GM23338 (cell line): ENCODE data around the gene TCFL5. TPM values are rescaled to one million over a fixed set of nuclear protein-coding genes. Genes with fewer than 3 reads are reported as not detected.

Source experiments
- ATAC-seq: fragments of 200-7000 bp; cut with Tn5 transposase; 3 replicates; pipeline ENCODE4 v1.9.1; 2020
- DNase-seq: peaks from one replicate; pipeline ENCODE4 v3.0.0-alpha.2; 2015; ENCODE audit warnings: low spot score
- H2AFZ ChIP-seq: fragments of 200-600 bp; sonication (generic); 2 replicates; pipeline ENCODE4 v1.8.0; 2016; ENCODE audit warnings: antibody characterized with exemption, mild to moderate bottlenecking, moderate library complexity
- H3F3A ChIP-seq: fragments of 200-600 bp; sonication (generic); replicated peaks from 2 replicates; pipeline ENCODE4 v1.8.0; 2017; ENCODE audit warnings: antibody characterized with exemption, mixed run types, low read depth
- H3K27ac ChIP-seq: fragments of 200-600 bp; sonication (generic); 2 replicates; pipeline ENCODE4 v1.6.1; 2016; ENCODE audit warnings: low read depth
- H3K27me3 ChIP-seq: fragments of 200-600 bp; sonication (generic); 2 replicates; pipeline ENCODE4 v1.8.0; 2016; ENCODE audit warnings: mild to moderate bottlenecking, mixed run types, moderate library complexity; ENCODE audit not compliant: insufficient read depth
- H3K36me3 ChIP-seq: fragments of 200-600 bp; sonication (generic); 2 replicates; pipeline ENCODE4 v1.8.0; 2016; ENCODE audit warnings: mild to moderate bottlenecking; ENCODE audit not compliant: insufficient read depth
- H3K4me1 ChIP-seq: fragments of 200-600 bp; sonication (generic); 2 replicates; pipeline ENCODE4 v1.8.0; 2016; ENCODE audit warnings: mild to moderate bottlenecking, moderate library complexity; ENCODE audit not compliant: insufficient read depth
- H3K4me2 ChIP-seq: fragments of 200-600 bp; sonication (generic); 2 replicates; pipeline ENCODE4 v1.7.1; 2017; ENCODE audit warnings: mixed run types
- H3K4me3 ChIP-seq: fragments of 200-600 bp; sonication (generic); 2 replicates; pipeline ENCODE4 v1.6.1; 2016; ENCODE audit warnings: mixed run types
- H3K79me2 ChIP-seq: fragments of 200-600 bp; sonication (generic); replicated peaks from 2 replicates; pipeline ENCODE4 v1.8.0; 2017; ENCODE audit warnings: mild to moderate bottlenecking; ENCODE audit not compliant: insufficient read depth
- H3K9me2 ChIP-seq: fragments of 200-600 bp; sonication (generic); 2 replicates; pipeline ENCODE4 v1.8.0; 2017; ENCODE audit not compliant: insufficient read depth
- H4K20me1 ChIP-seq: fragments of 200-600 bp; sonication (generic); replicated peaks from 2 replicates; pipeline ENCODE4 v1.8.0; 2017; ENCODE audit warnings: mild to moderate bottlenecking; ENCODE audit not compliant: insufficient read depth
- H3K27ac Mint-ChIP-seq: 2 replicates; pipeline ENCODE4 v1.8.0; 2020; ENCODE audit warnings: inconsistent platforms, mild to moderate bottlenecking, moderate library complexity, mixed read lengths
- H3K27me3 Mint-ChIP-seq: 3 replicates; pipeline ENCODE4 v1.8.0; 2022; ENCODE audit warnings: low read depth, mild to moderate bottlenecking, moderate library complexity, mixed read lengths, inconsistent platforms; ENCODE audit not compliant: insufficient read depth, poor library complexity
- H3K36me3 Mint-ChIP-seq: 3 replicates; pipeline ENCODE4 v1.8.0; 2021; ENCODE audit warnings: low read depth, mild to moderate bottlenecking, inconsistent platforms, moderate library complexity, mixed read lengths
- H3K4me1 Mint-ChIP-seq: 3 replicates; pipeline ENCODE4 v1.8.0; 2020; ENCODE audit warnings: mild to moderate bottlenecking, inconsistent platforms, mixed read lengths
- H3K4me3 Mint-ChIP-seq: 3 replicates; pipeline ENCODE4 v1.8.0; 2021; ENCODE audit warnings: moderate library complexity, mild to moderate bottlenecking, inconsistent platforms, mixed read lengths
- H3K9me3 Mint-ChIP-seq: 3 replicates; pipeline ENCODE4 v1.8.0; 2020; ENCODE audit warnings: moderate library complexity, mild to moderate bottlenecking, inconsistent platforms, mixed read lengths
- CREB1 ChIP-seq: fragments of 250-450 bp; sonication (Bioruptor Pico); IDR thresholded peaks from 2 replicates; pipeline ENCODE4 v1.5.0; 2020; ENCODE audit warnings: low read depth, mild to moderate bottlenecking, moderate library complexity
- ETS1 ChIP-seq: IDR thresholded peaks from 2 replicates; pipeline ENCODE4 v1.6.1; 2016; ENCODE audit warnings: antibody characterized with exemption
- EZH2 ChIP-seq: fragments of 200-600 bp; sonication (generic); IDR thresholded peaks from one replicate; pipeline ENCODE4 v1.8.0; 2017; ENCODE audit warnings: antibody characterized with exemption, mild to moderate bottlenecking, low read depth; ENCODE audit not compliant: unreplicated experiment
- EZH2phosphoT487 ChIP-seq: fragments of 200-600 bp; sonication (generic); IDR thresholded peaks from one replicate; pipeline ENCODE4 v1.8.1; 2018; ENCODE audit warnings: antibody characterized with exemption; ENCODE audit not compliant: unreplicated experiment
- JUNB ChIP-seq: IDR thresholded peaks from one replicate; pipeline ENCODE4 v1.6.1; 2016; ENCODE audit warnings: antibody characterized with exemption; ENCODE audit not compliant: unreplicated experiment
- NANOG ChIP-seq: IDR thresholded peaks from 2 replicates; pipeline ENCODE4 v1.6.1; 2016; ENCODE audit warnings: antibody characterized with exemption, borderline replicate concordance
- POLR2AphosphoS5 ChIP-seq: IDR thresholded peaks from 2 replicates; pipeline ENCODE4 v1.6.1; 2016; ENCODE audit warnings: antibody characterized with exemption, low read depth
- REST ChIP-seq: IDR thresholded peaks from one replicate; pipeline ENCODE4 v1.6.1; 2018; ENCODE audit warnings: antibody characterized with exemption; ENCODE audit not compliant: unreplicated experiment
- STAT1 ChIP-seq: IDR thresholded peaks from one replicate; pipeline ENCODE4 v1.6.1; 2016; ENCODE audit warnings: antibody characterized with exemption; ENCODE audit not compliant: unreplicated experiment
- ZNF114 ChIP-seq: fragments of 250-450 bp; sonication (Bioruptor Pico); IDR thresholded peaks from 2 replicates; pipeline ENCODE4 v1.5.0; 2020; ENCODE audit warnings: mild to moderate bottlenecking, moderate library complexity
- ZNF331 ChIP-seq: fragments of 250-450 bp; sonication (Bioruptor Pico); IDR thresholded peaks from 2 replicates; pipeline ENCODE4 v1.5.0; 2020; ENCODE audit warnings: low read depth, mild to moderate bottlenecking, moderate library complexity
- ZNF462 ChIP-seq: fragments of 250-450 bp; sonication (Bioruptor Pico); IDR thresholded peaks from 2 replicates; pipeline ENCODE4 v1.5.0; 2020; ENCODE audit warnings: mild to moderate bottlenecking, moderate library complexity
- polyA plus RNA-seq: library from polyadenylated mRNA; unstranded; fragments of >200 nt; fragmentation: Nextera tagmentation; extraction: Ambion mirVana; gene quantifications from 2 replicates; pipeline ENCODE4 v1.2.1, GENCODE V29; 2016
- total RNA-seq: library from RNA; depleted of rRNA; stranded (reverse); fragments of >200 nt; shearing (Covaris generic); gene quantifications from 2 replicates; pipeline ENCODE4 v1.2.3, GENCODE V29; 2014
- TF ChIP-seq, protein P1 (sequence below), 2 experiments: fragments of 200-600 bp in 1 of 2; sonication (generic) in 1 of 2; conservative IDR thresholded peaks; 2 replicates each; pipeline versions ENCODE4 v1.5.1 to v1.6.1; 2016 to 2017; ENCODE audit warnings: antibody characterized with exemption in 2 of 2, low read depth in 2 of 2, mild to moderate bottlenecking in 2 of 2, moderate library complexity in 1 of 2

TCFL5 gene
- total and polyA plus RNA-seq, 2 experiments from 2014 or later = 5.8 to 19.3 TPM

DNA sequence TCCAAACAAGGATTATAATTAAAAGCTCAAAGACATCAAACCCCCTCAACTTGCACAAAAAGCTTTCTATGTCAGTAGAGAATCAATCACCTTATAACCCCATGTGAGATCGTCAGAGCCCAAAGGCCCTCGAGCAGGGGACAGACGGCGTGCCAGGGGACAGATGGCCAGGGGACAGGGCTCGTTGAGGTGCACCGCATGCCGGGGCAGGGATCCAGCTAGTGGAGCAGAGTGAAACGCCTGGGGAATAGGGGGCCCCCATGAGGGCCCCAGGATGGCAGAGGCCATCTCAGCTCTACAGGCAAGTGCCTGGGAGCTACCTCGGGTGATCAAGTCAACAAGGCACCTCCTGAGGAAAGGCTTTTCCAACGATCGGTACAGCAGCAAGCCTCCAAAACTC, 36.0 kb upstream of the TCFL5 start:
- Histone ChIP-seq H3K79me2 (no peaks in the 10 kb centered on the region), H3F3A (peaks cover 66% of the 10 kb centered on the region), H3K9me2 (no peaks in the 10 kb centered on the region), H3K27ac (peak overlapping the region; percentile 64), H3K4me1 (peaks cover 33% of the 10 kb centered on the region), H3K36me3 (peaks cover 48% of the 10 kb centered on the region), H4K20me1 (peaks cover 38% of the 10 kb centered on the region), H3K4me2 (no peak overlapping the region), H3K4me3 (no peak overlapping the region), H3K27me3 (no peaks in the 10 kb centered on the region), H2AFZ (no peak overlapping the region)
- H3K27ac Mint-ChIP-seq = peak overlapping the region; percentile 28; the same call in 1 of the 2 replicates
- peaks cover 43% of the 10 kb centered on the region for H3K4me1 Mint-ChIP-seq
- peaks cover 30% of the 10 kb centered on the region for H3K27me3 Mint-ChIP-seq
- H3K9me3 Mint-ChIP-seq = no peaks in the 10 kb centered on the region; the same call in 2 of the 3 replicates
- no peak overlapping the region; the same call in 2 of the 3 replicates for H3K4me3 Mint-ChIP-seq
- ATAC-seq (no peak), DNase-seq (no peak)
- H3K36me3 Mint-ChIP-seq = peaks cover 56% of the 10 kb centered on the region
- TF ChIP-seq STAT1 = no peak
- no peak for TF ChIP-seq ZNF331
- TF ChIP-seq ZNF462 (CRISPR knock-in tag) = no peak
- no peak for TF ChIP-seq CREB1 (CRISPR knock-in tag)
- TF ChIP-seq EZH2phosphoT487 = no peak
- TF ChIP-seq POLR2AphosphoS5 = no peak
- TF ChIP-seq NANOG = no peak
- TF ChIP-seq ZNF114 (CRISPR knock-in tag) = no peak
- TF ChIP-seq, protein P1, sequence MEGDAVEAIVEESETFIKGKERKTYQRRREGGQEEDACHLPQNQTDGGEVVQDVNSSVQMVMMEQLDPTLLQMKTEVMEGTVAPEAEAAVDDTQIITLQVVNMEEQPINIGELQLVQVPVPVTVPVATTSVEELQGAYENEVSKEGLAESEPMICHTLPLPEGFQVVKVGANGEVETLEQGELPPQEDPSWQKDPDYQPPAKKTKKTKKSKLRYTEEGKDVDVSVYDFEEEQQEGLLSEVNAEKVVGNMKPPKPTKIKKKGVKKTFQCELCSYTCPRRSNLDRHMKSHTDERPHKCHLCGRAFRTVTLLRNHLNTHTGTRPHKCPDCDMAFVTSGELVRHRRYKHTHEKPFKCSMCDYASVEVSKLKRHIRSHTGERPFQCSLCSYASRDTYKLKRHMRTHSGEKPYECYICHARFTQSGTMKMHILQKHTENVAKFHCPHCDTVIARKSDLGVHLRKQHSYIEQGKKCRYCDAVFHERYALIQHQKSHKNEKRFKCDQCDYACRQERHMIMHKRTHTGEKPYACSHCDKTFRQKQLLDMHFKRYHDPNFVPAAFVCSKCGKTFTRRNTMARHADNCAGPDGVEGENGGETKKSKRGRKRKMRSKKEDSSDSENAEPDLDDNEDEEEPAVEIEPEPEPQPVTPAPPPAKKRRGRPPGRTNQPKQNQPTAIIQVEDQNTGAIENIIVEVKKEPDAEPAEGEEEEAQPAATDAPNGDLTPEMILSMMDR (conservative IDR thresholded peaks at IDR 0.05; ENCODE audit: low read depth in 2 of 2) = no peak
- no peak for TF ChIP-seq JUNB
- no peak for TF ChIP-seq EZH2
- TF ChIP-seq REST = no peak
- no peak for TF ChIP-seq ETS1
